HG02588 (cell line): ENCODE data around the gene FAM169A.
"Not testable (repeated sequence)": the region's sequence is repeated elsewhere in the genome, so short reads cannot be mapped to it uniquely, and the experiment has no call there.

ENCODE experiments used
- ATAC-seq: cut with Tn5 transposase; IDR thresholded peaks from one replicate; pipeline ENCODE4 v1.9.1; 2021; ENCODE audit warnings: mild to moderate bottlenecking, moderate library complexity; ENCODE audit not compliant: unreplicated experiment

FAM169A gene, protein sequence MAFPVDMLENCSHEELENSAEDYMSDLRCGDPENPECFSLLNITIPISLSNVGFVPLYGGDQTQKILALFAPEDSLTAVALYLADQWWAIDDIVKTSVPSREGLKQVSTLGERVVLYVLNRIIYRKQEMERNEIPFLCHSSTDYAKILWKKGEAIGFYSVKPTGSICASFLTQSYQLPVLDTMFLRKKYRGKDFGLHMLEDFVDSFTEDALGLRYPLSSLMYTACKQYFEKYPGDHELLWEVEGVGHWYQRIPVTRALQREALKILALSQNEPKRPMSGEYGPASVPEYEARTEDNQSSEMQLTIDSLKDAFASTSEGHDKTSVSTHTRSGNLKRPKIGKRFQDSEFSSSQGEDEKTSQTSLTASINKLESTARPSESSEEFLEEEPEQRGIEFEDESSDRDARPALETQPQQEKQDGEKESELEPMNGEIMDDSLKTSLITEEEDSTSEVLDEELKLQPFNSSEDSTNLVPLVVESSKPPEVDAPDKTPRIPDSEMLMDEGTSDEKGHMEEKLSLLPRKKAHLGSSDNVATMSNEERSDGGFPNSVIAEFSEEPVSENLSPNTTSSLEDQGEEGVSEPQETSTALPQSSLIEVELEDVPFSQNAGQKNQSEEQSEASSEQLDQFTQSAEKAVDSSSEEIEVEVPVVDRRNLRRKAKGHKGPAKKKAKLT

DNA sequence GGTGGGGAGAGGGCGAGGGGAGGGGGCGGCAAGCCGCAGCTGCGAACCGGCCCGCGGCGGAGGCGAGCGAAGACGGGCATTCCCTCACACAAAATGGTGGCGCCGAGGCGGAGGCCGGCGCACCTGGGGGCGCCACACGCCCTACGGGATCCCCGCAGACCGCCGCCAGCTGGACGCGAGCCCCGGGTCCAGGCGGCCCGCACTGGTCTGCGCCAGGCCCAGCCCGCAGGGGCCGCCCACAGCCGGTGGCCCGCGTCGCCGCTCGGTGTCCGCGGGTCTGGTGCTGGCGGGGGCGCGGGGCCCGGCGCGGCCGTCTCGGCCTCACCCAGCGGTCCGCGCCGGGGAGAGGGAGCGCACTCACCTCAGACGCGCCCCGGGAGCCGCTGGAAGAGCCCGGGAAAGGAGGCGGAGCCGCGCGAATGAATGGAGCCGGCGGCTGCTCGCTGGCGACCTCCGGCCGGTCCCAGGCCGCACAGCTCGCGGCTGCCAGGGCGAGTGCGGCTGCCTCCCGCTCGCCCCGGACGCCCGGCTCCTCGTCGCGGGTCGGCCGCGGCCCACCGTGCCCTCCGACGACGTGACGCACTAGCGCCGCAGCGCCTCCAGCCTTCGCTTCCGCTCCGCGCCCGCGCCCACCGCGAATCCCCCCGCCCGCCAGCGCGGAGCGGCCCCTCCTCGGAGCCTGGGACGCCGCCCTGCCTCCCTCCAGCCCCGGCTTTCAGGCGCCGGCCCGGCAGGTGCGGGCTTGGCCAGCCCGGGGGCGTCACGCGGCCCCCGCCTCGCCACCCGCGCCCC, at the start of gene FAM169A:
FAM169A (minus strand) TSS at position 584 of the 792 bp plus-strand sequence. CDS start 24,711 bp downstream, outside the sequence.
- no peak for ATAC-seq

DNA sequence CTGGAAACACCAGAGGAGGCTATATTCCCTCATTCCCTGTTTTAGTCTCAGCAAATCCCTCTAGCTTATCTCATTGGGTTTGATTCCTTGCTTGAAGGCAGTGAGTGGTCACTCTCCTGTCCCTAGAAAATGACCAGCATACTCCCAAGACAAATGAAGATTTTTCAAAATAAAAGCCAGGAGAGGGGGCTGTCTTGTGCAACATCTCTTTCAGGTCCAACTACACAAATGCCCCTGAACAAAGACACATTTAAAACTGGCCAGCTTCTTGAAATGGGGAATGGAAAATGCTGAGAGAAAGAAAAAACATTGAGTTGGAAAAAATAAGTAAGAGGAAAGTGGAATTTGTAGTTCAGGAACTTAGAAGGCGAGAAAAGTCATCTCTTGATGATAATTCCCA, 49.3 kb upstream of the FAM169A start:
- no peak for ATAC-seq

DNA sequence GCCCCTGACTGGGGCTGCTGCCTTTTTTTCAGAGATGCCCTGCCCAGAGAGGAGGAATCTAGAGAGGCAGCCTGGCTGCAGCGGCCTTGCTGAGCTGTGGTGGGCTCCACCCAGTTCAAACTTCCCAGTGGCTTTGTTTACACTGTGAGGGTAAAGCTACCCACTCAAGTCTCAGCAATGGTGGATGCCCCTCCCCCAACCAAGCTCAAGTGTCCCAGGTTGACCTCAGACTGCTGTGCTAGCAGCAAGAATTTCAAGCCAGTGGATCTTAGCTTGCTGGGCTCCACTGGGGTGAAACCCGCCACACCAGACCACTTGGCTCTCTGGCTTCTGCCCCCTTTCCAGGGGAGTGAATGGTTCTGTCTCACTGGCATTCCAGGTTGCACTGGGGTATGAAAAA, 45.2 kb upstream of the FAM169A start:
- ATAC-seq, result not testable (repeated sequence)

DNA sequence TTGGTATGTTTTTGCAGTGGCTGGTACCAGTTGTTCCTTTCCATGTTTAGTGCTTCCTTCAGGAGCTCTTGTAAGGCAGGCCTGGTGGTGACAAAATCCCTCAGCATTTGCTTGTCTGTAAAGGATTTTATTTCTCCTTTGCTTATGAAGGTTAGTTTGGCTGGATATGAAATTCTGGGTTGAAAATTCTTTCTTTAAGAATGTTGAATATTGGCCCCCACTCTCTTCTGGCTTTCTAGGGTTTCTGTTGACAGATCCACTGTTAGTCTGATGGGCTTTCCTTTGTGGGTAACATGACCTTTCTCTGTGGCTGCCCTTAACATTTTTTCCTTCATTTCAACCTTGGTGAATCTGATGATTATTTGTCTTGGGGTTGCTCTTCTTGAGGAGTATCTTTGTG, 43.7 kb upstream of the FAM169A start:
- ATAC-seq, result not testable (repeated sequence)

DNA sequence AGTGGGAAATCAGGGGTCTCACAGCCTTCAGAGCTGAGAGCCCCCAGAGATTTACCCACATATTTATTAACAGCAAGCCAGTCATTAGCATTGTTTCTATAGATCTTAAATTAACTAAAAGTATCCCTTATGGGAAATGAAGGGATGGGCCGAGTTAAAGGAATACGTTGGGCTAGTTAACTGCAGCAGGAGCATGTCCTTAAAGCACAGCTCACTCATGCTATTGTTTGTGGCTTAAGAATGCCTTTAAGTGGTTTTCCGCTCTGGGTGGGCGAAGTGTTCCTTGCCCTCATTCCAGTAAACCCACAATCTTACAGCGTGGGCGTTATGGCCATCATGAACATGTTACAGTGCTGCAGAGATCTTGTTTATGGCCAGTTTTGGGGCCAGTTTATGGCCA, 42.0 kb upstream of the FAM169A start:
- ATAC-seq, result not testable (repeated sequence)

DNA sequence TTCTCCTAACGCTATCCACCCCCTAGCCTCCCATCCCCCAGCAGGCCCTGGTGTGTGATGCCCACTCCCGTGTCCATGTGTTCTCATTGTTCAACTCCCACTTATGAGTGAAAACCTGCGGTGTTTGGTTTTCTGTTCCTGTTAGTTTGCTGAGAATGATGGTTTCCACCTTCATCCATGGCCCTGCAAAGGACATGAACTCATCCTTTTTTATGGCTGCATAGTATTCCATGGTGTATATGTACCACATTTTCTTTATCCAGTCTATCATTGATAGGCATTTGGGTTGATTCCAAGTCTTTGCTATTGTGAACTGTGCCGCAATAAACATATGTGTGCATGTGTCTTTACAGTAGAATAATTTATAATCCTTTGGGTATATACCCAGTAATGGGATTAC, 38.5 kb upstream of the FAM169A start:
- ATAC-seq, result not testable (repeated sequence)

DNA sequence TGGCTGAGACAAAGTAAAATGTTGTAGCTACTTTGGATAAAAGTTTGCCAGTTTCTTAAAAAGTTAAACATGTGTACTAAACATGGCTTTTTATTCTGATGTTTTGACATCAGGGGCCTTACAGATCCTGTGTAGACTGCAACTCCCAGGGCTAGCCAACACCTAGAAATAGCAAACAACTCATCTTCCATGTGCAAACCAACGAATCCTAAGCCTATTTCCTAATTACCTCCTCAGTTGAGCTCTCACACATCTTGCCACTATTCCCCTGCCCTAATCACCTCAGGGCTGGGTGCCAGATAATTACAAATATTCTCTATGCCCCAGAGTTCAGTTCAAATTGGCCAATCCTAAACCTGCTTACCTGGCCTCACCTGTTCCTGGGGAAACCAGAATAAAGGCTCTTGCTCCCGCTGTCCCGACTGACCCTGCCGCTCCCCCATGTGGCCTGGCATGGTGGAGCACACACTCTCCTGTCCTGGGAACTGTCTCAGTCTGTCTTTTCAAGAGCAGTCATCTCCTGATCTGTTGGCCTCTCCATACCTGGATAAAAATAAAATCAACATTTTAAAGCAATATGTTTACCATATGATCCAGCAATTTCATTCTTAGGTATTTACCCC, 37.1 kb upstream of the FAM169A start:
- no peak for ATAC-seq

DNA sequence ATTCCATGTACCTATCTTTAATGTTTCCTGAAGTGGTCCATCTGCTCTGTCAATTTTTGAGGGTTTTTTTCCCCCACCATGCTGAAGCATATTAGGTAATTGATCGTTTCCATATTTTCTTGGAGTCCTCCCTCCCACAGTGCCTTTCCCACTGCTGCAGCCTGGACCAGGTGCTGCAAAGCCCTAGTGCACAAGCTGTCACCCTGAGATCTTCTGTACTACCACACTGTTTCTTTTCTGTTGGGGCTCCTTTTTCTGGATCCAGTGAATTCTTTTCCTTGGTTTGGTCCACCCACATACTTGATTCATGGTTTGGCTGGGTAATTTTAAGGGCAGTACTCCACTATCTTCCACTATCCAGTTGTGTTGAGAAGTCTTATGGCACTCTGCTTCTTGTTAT, 30.9 kb upstream of the FAM169A start:
- no peak for ATAC-seq

DNA sequence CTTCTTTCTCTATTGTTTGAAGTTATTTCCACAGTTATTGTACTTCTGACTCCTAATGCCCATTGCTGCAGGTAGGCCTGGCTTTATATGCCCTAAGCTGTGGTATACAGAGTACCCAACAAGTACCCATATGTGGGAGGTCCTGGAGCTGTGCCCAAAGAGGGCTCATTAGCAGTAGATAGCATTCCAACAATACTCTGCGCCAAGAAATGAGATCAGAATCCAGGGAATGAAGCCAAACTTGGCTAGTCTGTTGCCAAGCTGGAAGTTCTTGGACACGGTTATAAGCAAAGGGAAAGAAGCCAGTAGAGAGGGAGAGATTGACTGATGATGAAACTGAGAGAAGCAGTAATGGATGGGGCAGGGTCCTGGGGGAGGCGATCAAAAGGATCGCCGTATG, 29.7 kb upstream of the FAM169A start:
- ATAC-seq, result no peak

DNA sequence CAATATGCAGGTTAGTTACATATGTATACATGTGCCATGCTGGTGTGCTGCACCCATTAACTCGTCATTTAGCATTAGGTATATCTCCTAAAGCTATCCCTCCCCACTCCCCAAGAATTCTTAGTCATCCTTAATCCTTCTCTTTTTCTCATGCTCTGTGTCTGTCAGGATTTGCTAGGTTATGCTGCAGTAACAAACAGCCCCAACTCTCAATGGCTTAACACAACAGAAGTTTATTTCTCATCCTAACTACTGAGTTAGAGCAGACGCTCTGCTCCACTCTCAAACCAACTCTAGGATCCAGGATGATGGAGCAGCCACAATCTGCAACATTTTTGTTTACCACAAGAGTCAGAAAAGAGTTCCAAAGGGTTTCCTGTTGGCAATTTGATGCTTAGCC, 28.2 kb upstream of the FAM169A start:
- no peak for ATAC-seq

DNA sequence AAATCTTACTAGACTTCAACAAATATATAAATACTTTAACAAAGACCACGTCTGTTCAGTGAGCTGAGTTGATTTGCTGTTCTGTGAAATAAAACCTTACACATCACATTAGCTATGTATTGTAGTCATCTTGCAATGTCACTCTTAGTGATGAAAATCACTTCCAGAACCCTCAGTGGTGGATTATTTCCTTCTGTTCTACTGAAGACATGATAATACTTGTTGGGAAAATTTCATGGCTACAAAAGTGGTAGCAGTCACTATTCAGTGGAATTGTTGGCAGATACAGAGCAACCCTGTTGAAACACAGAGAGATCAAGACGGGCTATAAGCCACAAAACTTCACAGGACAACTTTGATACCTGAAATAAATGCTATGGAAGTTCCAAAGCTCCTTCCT, 26.7 kb upstream of the FAM169A start:
- ATAC-seq, result no peak

DNA sequence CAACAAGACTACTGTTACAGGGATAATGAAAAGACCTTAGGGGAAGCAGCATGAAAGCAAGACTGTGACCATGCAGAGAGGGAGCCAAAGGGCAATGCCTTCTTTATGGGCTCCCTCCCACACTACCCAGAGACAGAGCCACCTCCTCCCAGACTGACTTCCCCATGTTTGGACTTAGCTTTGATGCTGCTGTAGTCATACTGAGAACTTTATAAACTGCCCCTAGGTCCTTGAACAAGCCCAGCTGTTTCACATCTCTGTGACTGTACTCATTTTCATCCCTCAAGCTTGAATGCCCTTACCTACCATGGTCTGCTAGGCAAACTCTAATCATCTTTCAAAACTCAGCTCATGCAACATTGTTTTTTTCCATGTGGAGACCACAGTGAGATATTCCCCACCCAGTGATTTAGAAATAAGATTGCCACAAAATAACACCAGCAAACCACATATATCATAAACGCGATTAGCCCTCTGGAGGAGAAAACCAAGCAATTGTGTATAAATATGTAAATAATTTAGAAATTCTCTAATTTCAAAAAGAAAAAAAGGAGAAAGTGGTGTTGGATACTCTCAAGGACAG, 23.4 kb upstream of the FAM169A start:
- ATAC-seq, result peak; percentile 65

DNA sequence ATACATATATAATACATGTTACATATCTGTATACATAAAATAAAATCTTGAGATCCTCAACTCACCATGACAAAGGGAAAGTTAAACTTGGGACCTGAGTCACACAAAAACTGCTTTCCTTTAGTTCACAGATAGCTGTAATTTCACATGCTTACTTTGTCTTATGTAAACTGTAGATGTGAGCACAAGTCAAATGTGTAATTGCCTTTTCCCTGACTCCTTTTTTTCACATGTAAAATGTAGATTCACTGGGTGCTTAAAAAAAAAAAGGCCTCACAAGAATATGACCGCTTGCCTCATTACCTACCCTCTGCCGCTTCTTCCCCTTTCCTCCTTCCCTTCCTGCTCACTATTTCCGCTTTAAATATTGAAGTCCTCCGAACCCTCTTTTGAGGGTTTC, 21.9 kb upstream of the FAM169A start:
- no peak for ATAC-seq

DNA sequence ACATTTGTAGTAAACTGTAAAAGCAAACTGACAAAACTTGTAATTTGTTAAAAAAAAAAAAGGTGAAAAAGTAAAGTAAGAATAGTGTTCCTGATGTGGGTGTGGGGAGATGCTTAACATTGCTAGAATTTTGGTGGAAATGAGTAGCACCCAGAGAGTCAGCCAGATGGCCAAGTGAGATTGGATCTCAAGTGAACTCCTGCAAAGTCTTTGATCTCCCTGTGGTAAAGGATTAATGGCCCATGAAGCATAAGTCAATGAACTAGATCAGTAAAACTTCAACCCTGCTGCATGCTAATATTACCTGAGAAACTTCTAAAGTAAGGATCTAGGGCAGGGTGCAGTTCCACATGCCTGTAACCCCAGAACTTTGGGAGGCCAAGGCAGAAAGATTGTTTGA, 19.0 kb upstream of the FAM169A start:
- no peak for ATAC-seq

DNA sequence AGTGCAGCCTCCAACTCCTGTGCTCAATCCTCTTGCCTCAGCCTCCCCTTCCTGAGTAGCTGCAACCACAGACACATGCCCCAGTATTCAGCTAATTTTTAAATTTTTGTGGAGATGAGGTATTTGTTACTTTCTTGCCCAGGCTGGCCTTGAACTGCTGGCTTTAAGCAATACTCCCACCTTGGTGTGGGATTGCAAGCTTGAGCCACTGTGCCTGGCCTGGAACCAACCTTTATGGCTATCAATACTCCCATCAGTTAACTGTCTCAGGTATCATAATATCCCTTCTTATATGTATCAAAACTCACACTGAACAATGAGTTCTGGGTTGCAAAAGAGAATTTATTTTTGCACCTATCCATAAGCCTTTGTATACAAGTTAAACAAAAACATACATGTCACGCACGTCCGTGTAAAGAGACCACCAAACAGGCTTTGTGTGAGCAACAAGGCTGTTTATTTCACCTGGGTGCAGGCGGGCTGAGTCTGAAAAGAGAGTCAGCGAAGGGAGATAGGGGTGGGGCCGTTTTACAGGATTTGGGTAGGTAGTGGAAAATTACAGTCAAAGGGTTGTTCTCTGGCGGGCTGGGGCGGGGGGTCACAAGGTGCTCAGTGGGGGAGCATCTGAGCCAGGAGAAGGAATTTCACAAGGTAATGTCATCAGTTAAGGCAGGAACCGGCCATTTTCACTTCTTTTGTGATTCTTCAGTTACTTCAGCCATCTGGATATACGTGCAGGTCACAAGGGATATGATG, 16.4 kb upstream of the FAM169A start:
- ATAC-seq, result not testable (repeated sequence)

DNA sequence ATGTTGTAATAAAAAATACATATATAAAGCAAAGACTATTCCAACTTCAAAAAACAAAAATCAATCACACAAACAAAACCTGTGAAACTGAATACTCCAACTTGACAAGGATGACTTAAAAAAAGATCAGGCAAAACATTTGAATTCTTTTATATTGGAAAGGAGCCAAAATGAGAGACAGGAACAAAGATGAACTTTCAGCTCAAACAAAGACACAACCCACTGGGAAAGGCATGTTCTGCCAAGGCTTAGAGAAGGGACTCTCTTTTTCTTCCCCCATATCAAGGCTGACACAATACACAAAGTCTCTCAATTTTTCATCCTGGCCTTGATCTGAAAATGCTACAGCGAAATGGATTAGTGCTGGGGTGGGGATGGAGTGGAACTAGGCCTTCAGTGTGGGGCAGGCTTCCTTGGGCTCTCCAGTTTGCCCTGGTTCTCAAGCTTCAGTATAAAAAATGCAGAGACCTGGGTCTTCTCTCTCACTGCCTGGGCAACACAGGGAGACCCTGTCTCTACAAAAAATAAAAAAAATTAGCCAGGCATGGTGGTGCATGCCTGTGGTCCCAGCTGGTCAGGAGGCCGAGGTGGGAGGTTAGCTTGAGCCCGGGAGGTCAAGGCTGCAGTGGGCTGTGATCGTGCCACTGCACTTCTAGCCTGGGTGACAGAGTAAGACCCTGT, 11.6 kb upstream of the FAM169A start:
- ATAC-seq, result no peak

DNA sequence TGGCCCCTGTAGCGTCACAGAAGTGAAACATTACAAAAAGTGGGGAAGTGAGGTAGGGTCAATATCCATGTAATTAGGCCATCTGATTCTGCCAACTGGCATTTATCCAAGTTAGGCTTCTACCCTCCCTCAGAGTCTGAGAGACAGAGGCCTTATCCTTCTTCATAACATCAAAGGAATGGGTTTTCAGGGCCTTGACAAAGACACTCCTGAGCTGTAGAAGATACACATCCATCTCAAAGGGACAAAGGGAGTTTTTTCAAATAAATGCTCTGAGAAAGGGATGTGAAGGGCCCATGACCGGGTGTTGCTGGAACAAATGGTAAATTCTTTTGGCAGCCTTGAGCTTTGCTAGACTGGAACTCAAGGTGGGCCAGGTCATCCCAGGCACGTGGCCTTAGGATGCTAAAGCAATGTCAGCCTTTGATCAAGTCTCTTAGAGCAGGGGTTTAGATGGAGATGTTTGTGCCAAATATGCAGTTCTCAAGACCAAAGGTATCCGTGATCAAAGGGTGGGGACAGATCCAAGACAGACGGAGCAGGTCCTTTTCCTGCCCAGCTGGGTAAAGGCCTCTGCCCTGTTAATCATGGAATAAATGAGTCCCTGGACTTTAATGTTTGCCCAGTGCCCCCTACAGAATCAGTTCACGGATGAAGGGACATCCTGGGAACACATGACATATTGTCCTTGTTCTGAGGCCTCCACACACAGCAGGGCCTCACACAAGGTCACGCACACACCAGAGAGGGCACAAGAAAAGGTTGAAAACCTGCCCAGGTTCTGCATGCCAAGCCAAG, 10.0 kb upstream of the FAM169A start:
- ATAC-seq, result no peak

DNA sequence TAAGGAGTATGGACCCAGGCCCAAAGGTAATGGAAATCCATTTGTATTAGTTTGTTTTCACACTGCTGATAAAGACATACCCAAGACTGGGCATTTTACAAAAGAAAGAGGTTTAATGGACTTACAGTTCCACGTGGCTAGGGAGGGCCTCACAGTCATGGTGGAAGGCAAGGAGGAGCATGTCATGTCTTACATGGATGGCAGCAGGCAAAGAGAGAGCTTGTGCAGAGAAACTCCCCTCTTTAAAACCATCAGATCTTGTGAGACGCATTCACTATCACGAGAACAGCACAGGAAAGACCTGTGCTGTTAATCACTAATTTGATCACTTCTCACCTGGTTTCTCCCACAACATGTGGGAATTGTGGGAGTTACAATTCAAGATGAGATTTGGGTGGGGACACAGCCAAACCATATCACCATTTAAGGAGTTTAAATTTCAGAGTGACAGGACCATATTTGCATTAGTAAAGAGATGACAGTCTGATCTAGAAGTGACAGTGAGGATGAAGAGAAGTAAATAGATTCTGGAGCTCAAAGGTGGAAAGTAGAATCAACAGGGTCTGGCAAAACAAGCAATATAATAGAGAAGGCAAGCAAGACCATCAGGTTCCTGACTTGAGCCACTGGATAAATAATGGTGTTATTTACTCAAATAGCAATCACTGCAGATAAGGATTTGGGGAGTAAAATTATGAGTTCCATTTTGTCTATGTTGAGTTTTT, 7.5 kb upstream of the FAM169A start:
- ATAC-seq, result no peak
